D721Med (cell line): ENCODE results near the gene SLC12A4.

Experiments
- DNase-seq: peaks from one replicate; pipeline ENCODE4 v3.0.0; 2011; ENCODE audit warnings: low spot score; ENCODE audit not compliant: insufficient read length
- FAIRE-seq: peaks from 2 replicates; lab custom pipeline; 2011; peaks lifted over from hg19 to GRCh38; lab: Jason Lieb, UNC
- CTCF ChIP-seq: IDR thresholded peaks from 2 replicates; pipeline ENCODE4 v1.5.1; 2012; ENCODE audit warnings: mild to moderate bottlenecking, control low read depth; ENCODE audit not compliant: insufficient read depth; ENCODE audit errors: missing control alignments

Gene SLC12A4

DNA sequence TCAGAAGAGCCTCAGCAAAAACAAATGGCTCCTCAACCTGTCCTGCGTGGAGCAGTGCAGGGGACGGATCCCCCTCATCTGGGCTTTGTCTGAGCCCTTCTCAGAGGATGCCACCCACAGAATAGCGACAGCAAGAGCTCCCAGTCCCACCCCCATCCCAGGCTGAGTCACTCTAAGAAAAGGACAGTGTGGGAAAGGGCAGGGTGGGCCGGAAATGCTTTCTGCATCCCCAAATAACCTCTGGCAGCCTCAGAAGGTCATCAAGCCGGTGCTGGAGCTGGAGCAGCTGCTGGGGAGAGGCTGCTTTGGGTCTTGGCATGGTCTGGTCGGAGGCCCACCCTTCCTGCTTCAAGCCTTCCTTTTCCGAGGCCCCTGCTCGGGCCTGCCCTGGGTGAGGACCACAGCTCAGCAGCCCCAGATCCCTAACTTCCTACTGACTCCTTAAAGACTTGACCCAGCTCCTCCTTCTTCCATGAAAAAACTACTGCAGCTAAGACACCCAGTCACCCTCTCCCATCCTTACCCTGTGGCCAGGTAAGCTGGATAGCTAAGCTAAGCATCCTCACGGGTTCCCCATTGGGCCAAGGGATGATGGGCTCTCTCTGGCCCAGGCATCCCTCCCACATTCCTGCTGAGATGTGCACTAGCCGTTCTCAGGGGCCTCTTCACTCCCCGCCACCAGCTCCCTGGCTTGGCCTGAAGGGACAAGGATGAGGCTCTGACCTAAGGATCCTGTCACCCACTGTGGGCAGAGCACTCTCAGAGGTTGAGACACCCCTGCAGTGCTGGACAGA is 8.7 kb downstream of the SLC12A4 start:
- DNase-seq = no peak
- TF ChIP-seq CTCF = no peak
- no peak for FAIRE-seq

GRCh38 chr16:67957622-67958021 is 10.8 kb downstream of the SLC12A4 start:
- FAIRE-seq (no peak), DNase-seq (no peak)
- TF ChIP-seq CTCF = no peak

DNA sequence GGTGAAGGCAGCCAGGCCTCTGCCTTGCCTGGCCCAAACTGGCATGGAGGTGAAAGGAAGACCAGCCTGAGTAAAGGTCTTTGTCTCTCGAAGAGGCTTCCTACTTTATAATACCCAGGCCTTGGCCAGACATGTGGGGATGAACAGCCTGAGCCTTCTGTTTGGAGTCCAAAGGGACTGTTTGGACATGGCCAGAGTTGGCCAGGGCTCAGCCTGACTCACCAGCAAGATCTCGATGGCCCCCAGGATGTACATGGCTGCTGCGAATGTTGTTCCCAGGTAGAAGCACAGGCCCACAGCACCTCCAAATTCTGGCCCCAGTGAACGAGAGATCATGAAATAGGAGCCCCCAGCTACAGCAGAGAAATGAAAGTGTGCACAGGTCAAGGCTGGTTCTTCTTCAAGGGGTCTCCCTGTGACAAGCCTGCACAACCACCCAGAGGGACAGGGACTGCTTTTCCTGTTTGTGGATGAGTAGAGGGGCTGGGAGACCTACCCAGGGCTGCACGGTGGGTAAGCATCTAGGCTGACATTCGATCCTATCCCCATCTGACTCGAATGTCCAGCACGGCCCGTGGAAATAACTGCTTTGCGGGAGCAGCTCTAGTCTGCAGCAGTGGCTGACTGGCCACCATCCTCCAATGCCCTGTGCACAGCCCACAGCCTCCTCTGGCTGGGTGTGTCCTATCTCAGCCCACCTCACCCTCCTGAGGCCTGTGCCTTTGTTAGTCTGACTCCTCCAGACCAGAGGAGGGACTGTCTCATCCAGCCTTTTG is 13.8 kb downstream of the SLC12A4 start:
- FAIRE-seq (no peak), DNase-seq (no peak)
- no peak for TF ChIP-seq CTCF

- FAIRE-seq (no peak), DNase-seq (no peak)
Measured at GRCh38 chr16:67953641-67954375, 14.6 kb downstream of the SLC12A4 start.

GRCh38 chr16:67951485-67951884 is 17.0 kb downstream of the SLC12A4 start:
- FAIRE-seq (no peak), DNase-seq (no peak)
- TF ChIP-seq CTCF = no peak

More at GRCh38 chr16:67953641-67954375, 14.6 kb downstream of the SLC12A4 start:
- no peak for TF ChIP-seq CTCF

GRCh38 chr16:67950335-67950843 is 18.0 kb downstream of the SLC12A4 start:
- DNase-seq = no peak
- no peak for FAIRE-seq
- no peak for TF ChIP-seq CTCF
